OCI-LY7 (cell line): ENCODE data around the gene ECI1. TPM values are rescaled to one million over a fixed set of nuclear protein-coding genes. Genes with fewer than 3 reads are reported as not detected.

ENCODE experiments used
- BruUV-seq: library from RNA; stranded (reverse); fragments of 400-500 nt; replicated peaks from 2 replicates; lab custom pipeline; 2021; lab: Mats Ljungman, UMichigan
- CTCF ChIA-PET: fragments of 300-600 bp; sonication (Branson Sonifier 250); formaldehyde crosslinking; loops from one replicate; lab custom pipeline; 2022; ENCODE audit warnings: antibody characterized with exemption; ENCODE audit not compliant: unreplicated experiment; lab: Charles Lee
- POLR2A ChIA-PET: fragments of 300-600 bp; sonication (Branson Sonifier 250); formaldehyde crosslinking; loops from one replicate; lab custom pipeline; 2022; ENCODE audit warnings: antibody characterized with exemption; lab: Charles Lee
- DNase-seq: peaks from one replicate; pipeline ENCODE4 v3.0.0-alpha.2; 2015; ENCODE audit warnings: low spot score
- H2AFZ ChIP-seq: fragments of 200-600 bp; sonication (generic), shearing (Covaris generic); 2 replicates; pipeline ENCODE4 v1.6.1; 2014; ENCODE audit warnings: mild to moderate bottlenecking, antibody characterized with exemption, low read length, moderate library complexity
- H3K27ac ChIP-seq: fragments of 200-600 bp; sonication (generic); 2 replicates; pipeline ENCODE4 v1.5.1; 2014; ENCODE audit warnings: mixed run types, low read depth, mild to moderate bottlenecking, moderate library complexity, low read length, inconsistent platforms; ENCODE audit not compliant: poor library complexity, severe bottlenecking
- H3K36me3 ChIP-seq: fragments of 200-600 bp; sonication (generic); 2 replicates; pipeline ENCODE4 v1.6.1; 2014; ENCODE audit warnings: mild to moderate bottlenecking, antibody characterized with exemption, low read length, moderate library complexity, mixed read lengths; ENCODE audit not compliant: insufficient read depth
- H3K4me1 ChIP-seq: fragments of 200-600 bp; sonication (generic); 2 replicates; pipeline ENCODE4 v1.5.1; 2014; ENCODE audit warnings: mild to moderate bottlenecking, low read length; ENCODE audit not compliant: insufficient read depth, poor library complexity, severe bottlenecking
- H3K4me2 ChIP-seq: fragments of 200-600 bp; sonication (generic); 2 replicates; pipeline ENCODE4 v1.6.1; 2014; ENCODE audit warnings: mild to moderate bottlenecking, low read length
- H3K4me3 ChIP-seq: fragments of 200-600 bp; sonication (generic); 2 replicates; pipeline ENCODE4 v1.5.1; 2014; ENCODE audit warnings: mild to moderate bottlenecking, low read depth, low read length; ENCODE audit not compliant: poor library complexity, severe bottlenecking
- H3K79me2 ChIP-seq: fragments of 200-600 bp; sonication (generic); 2 replicates; pipeline ENCODE4 v1.6.1; 2016; ENCODE audit warnings: low read depth, mild to moderate bottlenecking, low read length, moderate library complexity, mixed read lengths; ENCODE audit not compliant: insufficient read depth
- H3K9me2 ChIP-seq: fragments of 200-600 bp; sonication (generic); 2 replicates; pipeline ENCODE4 v1.6.1; 2016; ENCODE audit warnings: mild to moderate bottlenecking, low read length, mixed read lengths; ENCODE audit not compliant: insufficient read depth
- H3K9me3 ChIP-seq: fragments of 200-600 bp; sonication (generic); 2 replicates; pipeline ENCODE4 v1.6.1; 2014; ENCODE audit warnings: mild to moderate bottlenecking, mixed run types, low read length, mixed read lengths
- H4K20me1 ChIP-seq: fragments of 200-600 bp; sonication (generic); 2 replicates; pipeline ENCODE4 v1.6.1; 2014; ENCODE audit warnings: mild to moderate bottlenecking, antibody characterized with exemption, low read length, moderate library complexity, mixed read lengths; ENCODE audit not compliant: insufficient read depth
- CTCF ChIP-seq: fragments of 200-600 bp; sonication (generic); conservative IDR thresholded peaks from 2 replicates; pipeline ENCODE4 v1.5.1; 2014; ENCODE audit warnings: mild to moderate bottlenecking, antibody characterized with exemption, low read length, moderate library complexity, mixed read lengths
- EZH2phosphoT487 ChIP-seq: fragments of 200-600 bp; sonication (generic); IDR thresholded peaks from 2 replicates; pipeline ENCODE4 v1.6.1; 2018; ENCODE audit warnings: low read depth, borderline replicate concordance, mild to moderate bottlenecking, mixed run types, antibody characterized with exemption, low read length, moderate library complexity, mixed read lengths
- intact Hi-C: fragments of 100-400 bp; cut with micrococcal nuclease; formaldehyde crosslinking; loops from one replicate; pipeline ENCODE4 v1.10.0; 2022; ENCODE audit not compliant: unreplicated experiment
- total RNA-seq, 2 experiments: library from RNA; depleted of rRNA in 1 of 2; stranded (reverse); fragments of >200 nt in 1 of 2; shearing (Covaris generic) in 1 of 2; gene quantifications; 2 replicates each; pipeline ENCODE4 v1.2.3, GENCODE V29; 2014 to 2022

ECI1 gene
- total RNA-seq, 2 experiments from 2014 or later = 74.5 to 80.0 TPM

GRCh38 chr16:2235695-2236336 lies 15.6 kb downstream of the ECI1 start:
- no peak for DNase-seq
- Histone ChIP-seq H3K27ac (no peak overlapping the region), H2AFZ (no peak overlapping the region), H3K9me3 (no peaks in the 10 kb centered on the region), H3K4me2 (no peak overlapping the region), H3K36me3 (peaks cover 72% of the 10 kb centered on the region), H4K20me1 (no peaks in the 10 kb centered on the region), H3K4me3 (no peak overlapping the region), H3K79me2 (no peaks in the 10 kb centered on the region), H3K9me2 (no peaks in the 10 kb centered on the region), H3K4me1 (no peaks in the 10 kb centered on the region)
- intact Hi-C loops = no loop called here
- BruUV-seq = no TSS peak
- ChIA-PET CTCF (interaction anchor here (0.6 kb wide), 1 partner anchor 14 kb away, joined by 16 read pairs; no protein-coding TSS in a partner anchor), POLR2A (no interaction called here)
- TF ChIP-seq EZH2phosphoT487 = no peak
- no peak for TF ChIP-seq CTCF

GRCh38 chr16:2235234-2235651 lies 16.1 kb downstream of the ECI1 start:
- TF ChIP-seq EZH2phosphoT487 (no peak), CTCF (no peak)

GRCh38 chr16:2234813-2235170 lies 16.6 kb downstream of the ECI1 start:
- H3K4me3 ChIP-seq = no peak overlapping the region
- H3K4me1 ChIP-seq = no peaks in the 10 kb centered on the region
- H3K9me2 ChIP-seq = no peaks in the 10 kb centered on the region
- CTCF ChIA-PET = no interaction called here
- peaks cover 79% of the 10 kb centered on the region for H3K36me3 ChIP-seq
- intact Hi-C loops = no loop called here
- TF ChIP-seq CTCF (no peak), EZH2phosphoT487 (no peak)
- no peak for DNase-seq
- no peaks in the 10 kb centered on the region for H4K20me1 ChIP-seq
- H3K4me2 ChIP-seq = no peak overlapping the region
- H3K9me3 ChIP-seq = no peaks in the 10 kb centered on the region
- H2AFZ ChIP-seq = no peak overlapping the region
- no peak overlapping the region for H3K27ac ChIP-seq
- BruUV-seq = no TSS peak
- POLR2A ChIA-PET = no interaction called here
- H3K79me2 ChIP-seq = no peaks in the 10 kb centered on the region

More at GRCh38 chr16:2235234-2235651, 16.1 kb downstream of the ECI1 start:
- H3K4me3 ChIP-seq = no peak overlapping the region
- no peaks in the 10 kb centered on the region for H3K9me3 ChIP-seq
- no peak for DNase-seq
- intact Hi-C loops = no loop called here
- ChIA-PET CTCF (interaction anchor here (0.6 kb wide), 1 partner anchor 14 kb away, joined by 16 read pairs; no protein-coding TSS in a partner anchor), POLR2A (no interaction called here)
- no peak overlapping the region for H3K27ac ChIP-seq
- no peak overlapping the region for H2AFZ ChIP-seq
- H4K20me1 ChIP-seq = no peaks in the 10 kb centered on the region
- H3K4me2 ChIP-seq = no peak overlapping the region
- H3K36me3 ChIP-seq = peaks cover 76% of the 10 kb centered on the region
- no peaks in the 10 kb centered on the region for H3K79me2 ChIP-seq
- H3K9me2 ChIP-seq = no peaks in the 10 kb centered on the region
- BruUV-seq = no TSS peak
- no peaks in the 10 kb centered on the region for H3K4me1 ChIP-seq
